G401 (cell line): ENCODE data around the gene N4BP3. TPM values are rescaled to one million over a fixed set of nuclear protein-coding genes. Genes with fewer than 3 reads are reported as not detected.

Source experiments
- DNase-seq: peaks from one replicate; pipeline ENCODE4 v3.0.0-alpha.2; 2015; ENCODE audit warnings: low spot score
- in situ Hi-C: cut with HindIII; loops from 2 replicates; pipeline ENCODE4 v1.10.0; 2016; ENCODE audit warnings: low sequenced_read_pairs, mixed read lengths
- total RNA-seq: library from RNA; depleted of rRNA; stranded (reverse); fragments of >200 nt; shearing (Covaris generic); gene quantifications from 2 replicates; pipeline ENCODE4 v1.2.3, GENCODE V29; 2014

N4BP3 gene
- total RNA-seq, 1 experiment from 2014 or later, result 9.3 TPM

DNA sequence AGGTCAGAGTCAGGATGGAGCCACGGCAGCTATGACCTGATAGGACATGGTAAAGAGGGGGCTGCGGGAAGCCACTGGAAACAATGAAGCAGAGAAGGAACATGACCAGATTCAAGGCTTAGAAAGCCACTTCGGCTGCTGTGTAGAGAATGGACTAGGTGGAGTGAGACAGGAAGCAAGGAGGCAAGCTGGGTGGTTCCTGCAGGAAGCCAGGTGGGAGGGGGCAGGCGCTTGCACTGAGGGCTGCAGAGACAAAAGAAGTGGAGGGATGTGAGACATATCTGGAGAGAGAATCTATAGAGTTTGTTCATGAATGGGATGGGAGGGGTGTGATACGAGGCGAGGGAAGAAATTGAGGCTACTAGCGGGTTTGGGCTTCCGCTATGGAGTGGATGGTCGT is 19.0 kb upstream of the N4BP3 start:
- in situ Hi-C loops, result no loop called here

DNA sequence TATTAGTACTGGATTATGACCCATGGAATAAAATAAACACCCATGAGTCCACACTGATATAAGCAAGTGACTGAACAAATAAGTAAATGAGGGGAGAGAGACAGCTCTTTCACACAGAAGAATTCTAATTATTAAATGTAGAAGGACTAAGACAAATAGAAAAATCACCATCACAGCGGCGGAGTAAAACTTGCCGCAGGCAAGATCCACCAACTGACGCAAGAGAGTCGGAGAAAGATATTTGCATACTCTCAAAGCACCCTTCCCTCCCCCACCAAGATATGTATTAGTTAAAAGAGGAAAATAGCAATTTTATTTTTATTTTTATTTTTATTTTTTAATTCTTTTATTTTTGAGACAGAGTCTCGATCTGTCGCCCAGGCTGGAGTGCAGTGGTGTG is 14.6 kb upstream of the N4BP3 start:
- in situ Hi-C loops, result no loop called here
- DNase-seq, result no peak

More for the DNA sequence above, 19.0 kb upstream of the N4BP3 start:
- no peak for DNase-seq

DNA sequence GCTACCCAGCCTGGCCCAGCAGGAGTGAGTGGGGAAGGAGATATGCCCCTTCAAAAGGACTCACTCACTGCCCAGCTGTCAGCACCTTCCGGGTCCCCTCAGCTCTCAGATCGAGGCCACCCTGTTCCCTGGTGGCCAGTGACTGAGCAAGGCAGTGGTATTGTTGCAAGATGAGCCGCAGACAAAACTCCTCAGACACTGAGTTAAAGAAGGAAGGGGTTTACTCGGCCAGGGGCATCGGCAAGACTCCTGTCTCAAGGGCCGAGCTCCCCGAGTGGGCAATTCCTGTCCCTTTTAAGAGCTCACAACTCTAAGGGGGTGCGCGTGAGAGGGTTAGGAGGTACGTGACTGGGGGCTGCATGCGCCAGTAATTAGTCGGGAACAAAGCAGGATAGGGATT is 9.7 kb upstream of the N4BP3 start:
- DNase-seq, result no peak
- in situ Hi-C loops, result no loop called here

DNA sequence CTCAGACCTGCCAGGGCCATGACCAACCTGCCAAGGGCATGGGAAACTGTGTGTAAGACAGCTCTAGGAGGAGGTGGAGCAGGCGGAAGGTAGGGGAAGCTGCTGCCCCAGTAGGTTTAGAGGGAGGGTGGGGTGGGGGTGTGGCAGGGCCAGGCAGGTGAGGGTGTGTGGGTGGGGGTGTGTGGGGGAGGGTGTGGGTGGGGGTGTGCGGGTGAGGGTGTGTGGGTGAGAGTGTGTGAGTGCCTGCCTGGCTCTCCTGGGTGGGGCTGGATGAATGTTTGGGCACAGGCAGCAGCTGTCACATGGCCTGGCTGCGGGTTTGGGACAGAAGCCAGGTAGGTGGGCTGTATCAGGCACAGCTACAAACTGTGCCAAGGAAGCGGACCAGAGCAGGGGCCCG is 8.8 kb upstream of the N4BP3 start:
- in situ Hi-C loops, result no loop called here
- no peak for DNase-seq

DNA sequence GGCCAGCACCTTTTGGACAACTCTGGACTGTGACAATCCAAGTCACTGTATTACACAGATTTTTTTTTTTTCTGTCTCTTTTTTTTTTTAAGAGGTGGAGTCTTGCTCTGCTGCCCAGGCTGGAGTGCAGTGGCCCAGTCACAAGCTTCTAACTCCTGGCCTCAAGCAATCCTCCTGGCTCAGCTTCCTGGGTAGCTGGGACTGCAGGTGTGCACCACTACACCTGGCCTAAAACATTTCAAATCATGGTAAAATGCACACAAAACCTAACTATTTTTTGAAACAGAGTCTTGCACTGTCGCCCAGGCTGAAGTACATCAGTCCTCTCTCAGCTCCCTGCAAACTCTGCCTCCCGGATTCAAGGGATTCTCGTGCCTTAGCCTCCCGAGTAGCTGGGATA is 7.2 kb upstream of the N4BP3 start:
- no peak for DNase-seq
- in situ Hi-C loops, result no loop called here

DNA sequence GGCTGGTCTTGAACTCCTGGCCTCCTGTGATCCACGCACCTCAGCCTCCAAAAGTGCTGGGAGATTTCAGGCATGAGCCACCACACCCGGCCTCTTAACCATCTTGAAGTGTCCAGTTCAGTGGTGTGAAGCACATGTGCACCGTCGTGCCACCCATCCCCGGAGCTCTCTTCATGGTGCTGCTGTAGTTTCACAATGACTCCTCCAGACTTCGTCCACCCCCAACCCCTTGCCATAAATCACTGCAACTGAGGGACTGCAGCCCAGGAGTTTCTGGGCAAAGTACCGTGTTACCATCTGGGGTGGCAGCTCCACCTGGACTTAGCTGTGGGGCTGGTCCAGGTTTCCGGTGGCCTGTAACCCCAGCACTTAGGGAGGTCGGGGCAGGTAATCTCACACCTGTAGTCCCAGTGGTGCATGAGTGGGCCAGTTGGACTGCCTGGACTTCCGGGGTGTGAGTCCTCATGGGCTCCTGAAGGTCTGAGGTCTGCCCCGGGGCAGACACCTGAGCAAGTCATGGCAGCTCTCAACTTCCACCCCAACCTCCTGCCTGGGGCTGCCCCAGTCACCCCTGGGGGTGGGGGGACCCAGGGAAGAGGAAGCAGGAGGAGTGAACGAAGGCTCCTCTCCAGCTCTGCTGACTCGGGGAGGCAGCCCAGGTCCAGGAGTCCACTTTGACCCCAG is 6.6 kb upstream of the N4BP3 start:
- DNase-seq, result no peak
- in situ Hi-C loops, result no loop called here

DNA sequence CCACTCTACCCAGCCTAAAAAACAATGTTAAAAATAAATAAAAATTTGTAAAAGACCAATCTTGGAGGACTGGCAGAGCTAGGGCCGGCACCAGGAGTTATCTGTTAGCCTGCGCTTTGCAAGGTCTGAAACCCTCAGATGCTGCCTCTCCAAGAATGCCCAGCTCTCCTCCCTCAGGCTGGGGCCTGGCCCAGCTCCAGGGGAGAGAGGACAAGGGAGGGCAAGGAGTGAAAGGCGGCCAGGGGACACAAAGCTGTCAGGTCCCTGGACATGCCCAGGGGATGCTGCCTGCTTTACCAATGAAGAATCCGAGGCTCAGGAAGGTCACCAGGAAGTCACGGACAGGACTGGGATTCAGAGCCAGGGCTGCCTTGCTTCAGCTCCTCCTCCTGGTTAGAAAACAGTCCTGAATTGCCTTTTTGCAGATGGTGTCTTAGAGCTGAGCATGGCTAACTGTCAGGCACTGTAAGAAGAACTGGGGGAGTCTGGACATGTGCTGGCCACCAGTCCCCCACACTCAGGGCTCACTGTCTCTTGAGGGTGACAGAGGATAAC is 5.5 kb upstream of the N4BP3 start:
- no peak for DNase-seq
- in situ Hi-C loops, result no loop called here

DNA sequence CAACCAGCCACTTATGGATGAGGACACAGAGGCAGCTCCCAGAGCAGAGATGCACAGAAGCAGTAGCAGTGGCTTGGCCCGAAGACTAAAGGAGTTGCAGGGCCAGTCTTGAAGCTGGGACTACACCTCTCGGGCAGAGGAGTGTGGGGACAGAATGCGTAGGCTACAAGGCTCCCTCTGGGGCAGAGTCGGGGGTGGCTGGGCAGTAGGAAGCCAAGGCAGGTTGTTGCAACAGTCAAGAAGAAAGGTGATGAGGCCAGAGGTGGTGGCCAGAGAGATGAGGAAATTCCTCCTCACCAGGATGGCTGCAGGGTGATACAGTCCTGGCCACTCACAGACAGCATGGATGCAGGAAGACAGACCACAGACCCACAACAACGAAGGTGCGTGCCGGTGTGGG is 4.9 kb upstream of the N4BP3 start:
- in situ Hi-C loops, result no loop called here
- DNase-seq, result no peak

DNA sequence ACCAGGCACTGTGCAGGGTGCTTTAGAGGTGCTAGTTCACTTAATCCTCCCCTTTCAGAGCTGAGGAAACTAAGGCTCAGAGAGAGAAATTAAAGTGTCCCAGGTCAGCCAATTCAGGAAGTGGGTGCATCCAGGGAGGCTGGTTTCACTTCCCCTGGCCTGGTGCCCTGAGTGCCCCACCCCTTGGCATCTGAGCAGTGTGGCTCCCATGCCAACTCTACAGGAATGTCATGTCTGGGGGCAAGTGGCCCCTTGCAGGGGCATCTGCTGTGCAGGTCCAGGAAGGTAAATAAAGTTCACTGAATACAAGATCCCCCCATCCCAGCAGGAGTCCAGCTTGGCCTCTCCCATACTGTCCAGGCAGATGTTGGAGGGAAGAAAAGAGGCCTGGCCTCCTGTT is 4.4 kb upstream of the N4BP3 start:
- in situ Hi-C loops, result no loop called here

DNA sequence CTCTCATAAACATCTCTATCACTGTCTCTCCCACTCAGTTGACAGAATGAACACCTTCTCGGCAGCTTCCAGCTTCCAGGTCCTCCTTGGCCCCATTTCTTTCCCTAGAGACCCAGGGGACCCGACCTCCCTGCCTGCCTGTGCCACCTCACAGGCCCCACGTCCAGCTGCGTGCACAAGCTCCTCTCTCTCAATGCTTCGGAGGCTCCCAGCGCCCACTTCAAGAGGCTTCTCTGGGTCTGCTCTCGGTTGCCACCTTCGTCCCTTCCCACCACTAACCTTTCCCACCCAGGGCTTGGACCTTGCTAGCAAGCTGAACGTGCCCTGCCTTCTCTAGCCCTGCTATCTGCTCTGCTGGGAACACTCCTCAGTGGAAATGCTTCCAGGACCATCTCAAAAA is 2.8 kb upstream of the N4BP3 start:
- in situ Hi-C loops, result no loop called here
- no peak for DNase-seq

More for the DNA sequence above, 4.4 kb upstream of the N4BP3 start:
- no peak for DNase-seq

DNA sequence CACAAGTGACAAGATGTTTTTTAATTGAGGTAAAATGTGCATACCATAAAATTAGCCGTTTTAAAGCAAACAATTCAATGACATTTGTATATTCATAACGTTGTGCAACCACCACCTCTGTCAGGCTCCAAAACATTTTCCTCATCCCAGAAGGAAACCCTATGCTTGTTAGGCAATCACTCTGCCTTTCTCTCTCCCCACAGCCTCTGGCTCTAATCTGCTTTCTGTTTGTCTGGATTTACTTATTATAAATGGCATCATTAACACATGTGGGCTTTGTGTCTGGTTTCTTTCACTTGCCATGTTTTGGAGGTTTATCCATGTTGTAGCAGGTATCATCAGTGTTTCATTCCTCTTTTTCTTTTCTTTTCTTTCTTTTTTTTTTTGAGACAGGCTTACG is 1.4 kb upstream of the N4BP3 start:
- in situ Hi-C loops, result no loop called here
- no peak for DNase-seq

DNA sequence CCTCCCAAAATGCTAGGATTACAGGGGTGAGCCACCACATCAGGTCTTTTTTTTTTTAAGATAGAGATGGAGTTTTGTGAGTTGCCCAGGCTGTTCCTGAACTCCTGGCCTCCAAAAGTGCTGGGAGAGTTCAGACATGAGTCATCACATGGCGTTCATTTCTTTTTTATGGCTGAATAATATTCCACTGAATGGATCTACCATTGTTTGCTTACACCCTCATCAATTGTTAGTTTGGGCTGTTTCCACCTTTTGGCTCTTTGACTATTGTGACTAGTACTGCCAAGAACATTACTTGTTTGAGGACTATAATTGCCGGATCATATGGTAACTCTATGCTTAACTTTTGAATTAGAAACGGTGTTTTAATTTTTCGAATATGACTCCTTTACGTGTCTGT is 787 bp upstream of the N4BP3 start:
- in situ Hi-C loops, result no loop called here
- no peak for DNase-seq

DNA sequence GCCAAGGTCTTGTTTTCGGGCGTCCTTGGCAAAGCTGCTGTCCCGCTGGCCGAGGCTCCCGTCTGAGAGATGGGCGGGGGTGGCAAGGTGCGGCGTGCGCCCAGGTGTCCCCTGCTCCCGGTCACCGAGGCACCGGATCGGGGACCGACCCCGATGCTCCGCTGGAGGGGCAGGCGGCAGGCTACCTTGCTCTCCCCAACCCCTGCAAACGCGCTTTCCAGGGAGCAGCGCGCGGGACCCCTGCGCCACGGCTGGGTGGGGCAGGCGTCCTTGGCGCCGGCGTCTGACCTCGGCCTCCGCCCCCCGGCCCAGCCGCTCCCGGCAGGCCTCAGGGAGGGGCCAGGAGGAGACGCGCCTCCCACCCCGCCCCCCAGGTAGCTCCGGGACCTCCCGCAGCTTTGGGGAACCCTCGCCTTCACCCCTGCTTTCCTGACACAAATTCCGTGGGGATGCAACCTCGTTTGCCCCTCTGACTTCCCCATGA is 551 bp downstream of the N4BP3 start:
- in situ Hi-C loops, result no loop called here
- no peak for DNase-seq

DNA sequence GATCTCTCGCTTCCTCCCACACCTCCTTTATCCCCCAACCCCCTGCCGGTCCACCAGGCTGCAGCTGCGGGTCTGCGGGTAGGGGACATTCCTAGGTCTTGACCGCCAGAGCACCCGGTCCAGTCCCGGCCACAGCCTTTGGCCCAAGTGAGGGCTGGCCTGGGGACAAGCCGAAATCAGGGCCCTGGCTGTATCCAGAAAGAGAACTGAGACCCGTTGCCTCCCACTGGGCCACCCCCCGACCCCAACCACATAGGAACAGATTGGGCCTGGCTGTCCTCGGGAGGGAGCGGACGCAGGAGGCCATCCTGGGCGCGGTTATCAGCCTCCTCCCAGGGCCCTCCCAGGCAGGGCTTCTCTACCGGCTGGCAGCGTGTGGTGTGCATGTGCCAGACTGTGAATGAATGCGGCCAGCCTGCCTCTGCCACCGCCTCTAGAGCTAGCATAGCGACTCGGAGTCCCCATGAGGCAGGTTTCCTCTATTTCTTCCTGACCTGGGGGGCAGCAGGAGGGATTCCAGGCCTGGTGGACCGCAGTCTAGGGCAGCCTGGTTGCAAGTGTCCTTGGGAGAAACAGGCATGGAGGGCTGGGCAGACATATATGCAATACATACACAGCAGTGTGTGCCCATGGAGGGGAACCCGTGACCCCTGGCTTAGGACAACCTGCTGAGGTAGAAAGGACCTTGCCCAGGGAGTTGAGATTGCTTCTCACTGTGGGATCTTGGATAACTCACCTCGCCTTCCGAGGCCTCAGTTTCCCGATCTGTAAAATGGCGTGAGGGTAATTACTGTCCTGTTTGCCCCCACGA is 1.2 kb downstream of the N4BP3 start:
- peak; percentile 53 for DNase-seq
- in situ Hi-C loops, result no loop called here

DNA sequence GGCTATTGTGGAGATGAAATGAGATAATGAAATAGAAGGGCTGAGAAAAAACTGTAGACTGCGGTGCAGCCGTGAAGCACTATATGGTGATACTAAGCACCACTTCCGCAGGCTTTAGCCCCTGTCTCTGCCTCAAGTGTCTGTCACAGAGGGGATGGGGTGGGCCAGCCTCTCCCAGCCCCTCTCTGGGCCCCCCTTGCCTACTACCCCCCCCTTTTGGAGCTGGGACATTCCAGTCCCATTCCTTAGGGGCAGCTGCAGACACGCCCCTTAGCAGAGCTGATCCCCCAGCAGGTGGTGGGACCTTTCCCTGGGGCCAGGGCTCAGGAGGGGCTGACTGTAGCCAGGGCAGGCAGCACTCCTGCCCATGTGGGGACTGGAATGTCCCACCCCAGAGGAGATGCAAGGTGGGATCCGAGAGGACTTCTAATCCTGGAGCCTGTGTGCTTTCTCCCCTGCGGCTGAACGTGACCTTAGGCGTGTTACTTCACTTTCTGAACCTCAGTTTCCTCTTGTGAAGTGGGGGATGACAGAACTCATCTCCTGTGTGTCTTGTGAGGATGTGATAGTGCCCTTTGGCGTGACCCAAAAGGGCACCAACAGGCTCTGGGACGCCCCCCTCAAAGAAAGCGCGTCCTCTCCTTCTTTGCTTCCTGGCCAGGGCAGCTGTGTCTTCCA is 1.9 kb downstream of the N4BP3 start:
- no peak for DNase-seq
- in situ Hi-C loops, result no loop called here

DNA sequence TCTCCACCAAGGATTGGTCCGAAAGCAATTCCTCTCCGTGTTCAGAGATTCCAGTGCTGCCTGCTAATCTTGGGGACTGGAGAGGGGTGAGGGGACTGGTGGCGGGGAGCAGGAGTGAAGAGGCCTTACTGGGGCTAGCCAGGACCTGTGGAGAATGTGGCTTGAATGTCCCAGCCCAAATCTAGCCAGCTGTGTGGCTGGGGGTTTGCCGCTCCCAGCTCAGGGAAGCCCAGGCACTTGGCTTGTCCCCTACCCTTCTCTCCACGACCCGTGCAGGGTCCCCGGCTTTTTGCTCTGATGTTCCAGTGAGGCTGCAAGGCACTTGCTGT is 2.4 kb downstream of the N4BP3 start:
- in situ Hi-C loops, result no loop called here
- no peak for DNase-seq

DNA sequence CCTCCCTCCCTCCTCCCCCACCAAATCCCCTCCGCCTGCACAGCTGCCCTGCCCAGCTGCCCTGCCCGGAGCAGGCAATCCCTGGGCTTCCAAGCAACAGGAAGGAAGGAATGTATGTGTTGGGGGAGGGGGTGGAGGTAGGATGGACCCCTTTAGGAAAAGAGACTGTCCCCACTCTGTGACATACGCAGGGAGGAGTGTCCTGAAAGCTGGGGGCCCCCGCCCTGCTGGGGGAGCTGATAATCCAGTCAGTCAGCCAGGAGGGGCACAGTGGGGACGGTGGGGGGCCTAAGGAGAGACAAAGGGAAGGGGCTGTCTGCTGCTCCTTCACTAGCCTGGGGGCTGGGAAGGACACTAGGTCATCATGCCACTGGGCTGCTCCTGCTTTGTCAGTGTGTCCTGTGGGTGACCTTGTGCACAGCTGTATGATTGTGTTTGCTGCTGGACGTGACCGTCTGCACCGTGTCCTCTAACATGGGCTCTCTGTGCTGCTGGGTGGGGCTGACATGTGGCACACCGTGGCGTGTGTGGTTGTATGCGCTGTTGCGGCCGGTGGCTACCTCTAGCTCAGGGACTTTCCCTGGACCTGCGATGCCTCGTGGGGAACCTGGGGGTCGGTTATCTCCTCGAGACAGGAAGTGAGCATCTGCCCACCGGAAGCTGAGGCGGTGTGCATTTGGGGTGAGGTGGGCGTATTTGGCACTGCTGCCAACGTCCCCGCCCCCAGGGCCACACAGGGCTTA is 3.0 kb downstream of the N4BP3 start:
- in situ Hi-C loops, result no loop called here
- no peak for DNase-seq

DNA sequence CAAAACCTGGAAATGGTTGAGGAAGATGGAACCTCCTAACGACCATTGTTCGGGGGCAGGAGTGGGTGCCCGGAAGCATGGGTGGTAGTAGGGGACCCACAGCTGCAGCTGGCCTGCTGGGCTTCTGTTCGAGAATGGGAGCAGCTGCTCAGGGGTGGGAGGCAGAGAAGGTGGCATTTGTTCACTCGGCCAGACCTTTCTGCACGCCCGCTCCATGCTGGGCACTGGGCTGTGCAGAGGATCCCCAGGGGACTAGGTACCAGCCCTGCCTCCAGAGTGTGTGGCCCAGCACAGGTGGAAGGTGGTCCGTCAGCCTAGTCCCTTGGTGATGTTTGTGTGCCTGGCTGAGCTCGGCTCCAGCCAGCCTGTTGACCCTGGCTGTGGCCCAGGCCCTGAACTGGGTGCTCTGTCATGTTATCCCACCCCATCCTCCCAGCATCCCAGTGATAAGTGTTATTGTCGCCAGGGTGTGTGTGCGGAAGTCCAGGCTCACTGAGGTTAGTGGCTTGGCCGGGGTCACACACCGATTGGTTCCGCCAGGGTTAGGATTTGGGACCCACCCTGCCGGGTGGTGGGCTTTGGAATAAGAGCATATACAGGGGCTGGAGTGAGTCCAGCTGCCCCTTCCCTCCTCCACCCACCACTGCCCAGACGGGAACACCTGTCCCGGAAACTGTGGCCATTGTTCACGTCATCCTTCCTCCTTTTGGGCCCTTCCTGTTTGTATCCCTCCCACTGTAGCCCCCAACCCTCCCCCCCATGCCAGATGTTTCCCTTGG is 4.8 kb downstream of the N4BP3 start:
- no peak for DNase-seq
- in situ Hi-C loops, result no loop called here
